Ascending aorta (tissue), 2 donors: ENCODE measurements around the gene LDLRAD2. TPM values are rescaled to one million over a fixed set of nuclear protein-coding genes. Genes with fewer than 3 reads are reported as not detected.

ENCODE experiments used
- DNase-seq, 2 donors: peaks; one replicate each; pipeline ENCODE4 v3.0.0-alpha.2; 2019; ENCODE audit warnings: low spot score in 2 of 2
- H3K27ac ChIP-seq, 2 donors: fragments of 200-600 bp; sonication (generic); one replicate each; pipeline ENCODE4 v1.5.1; 2016 to 2017; ENCODE audit warnings: mild to moderate bottlenecking in 1 of 2
- H3K27me3 ChIP-seq: fragments of 200-600 bp; sonication (generic); one replicate; pipeline ENCODE4 v1.5.1; 2017
- H3K36me3 ChIP-seq, 2 donors: fragments of 200-600 bp; sonication (generic); one replicate each; pipeline ENCODE4 v1.5.1; 2016
- H3K4me1 ChIP-seq, 2 donors: fragments of 200-600 bp; sonication (generic); one replicate each; pipeline ENCODE4 v1.5.1; 2016 to 2017; ENCODE audit warnings: mild to moderate bottlenecking in 1 of 2
- H3K4me3 ChIP-seq, 2 donors: fragments of 200-600 bp; sonication (generic); one replicate each; pipeline ENCODE4 v1.5.1; 2016 to 2017; ENCODE audit warnings: mild to moderate bottlenecking in 1 of 2
- H3K9me3 ChIP-seq, 2 donors: fragments of 200-600 bp; sonication (generic); one replicate each; pipeline ENCODE4 v1.5.1; 2016
- intact Hi-C: fragments of 100-400 bp; cut with DNase I; formaldehyde crosslinking; loops from one replicate; pipeline ENCODE4 v1.15.1; 2023
- total RNA-seq: library from RNA; depleted of rRNA; stranded (reverse); fragments of >200 nt; gene quantifications from one replicate; pipeline ENCODE4 v1.1.0, GENCODE V29; 2016
- TF ChIP-seq, protein P1 (sequence below), 3 experiments: fragments of 200-600 bp in 2 of 3; fragments of 450-650 bp in 1 of 3; sonication (generic) in 2 of 3; IDR thresholded peaks; one replicate each; pipeline ENCODE4 v1.5.1; 2016 to 2019; ENCODE audit warnings: antibody characterized with exemption in 3 of 3, mild to moderate bottlenecking in 1 of 3, moderate library complexity in 1 of 3

The LDLRAD2 gene
- total RNA-seq, 1 donor from 2014 or later = not detected

- Histone ChIP-seq H3K36me3 (peaks cover 81 to 93% of the 10 kb centered on the region in 2 donors), H3K27ac (peak overlapping the region in 1 of 2 donors; percentile 10), H3K9me3 (no peaks in the 10 kb centered on the region), H3K4me3 (no peak overlapping the region), H3K4me1 (peaks cover 17% of the 10 kb centered on the region in 2 donors), H3K27me3 (no peaks in the 10 kb centered on the region)
- no peak for DNase-seq
- TF ChIP-seq, protein P1, sequence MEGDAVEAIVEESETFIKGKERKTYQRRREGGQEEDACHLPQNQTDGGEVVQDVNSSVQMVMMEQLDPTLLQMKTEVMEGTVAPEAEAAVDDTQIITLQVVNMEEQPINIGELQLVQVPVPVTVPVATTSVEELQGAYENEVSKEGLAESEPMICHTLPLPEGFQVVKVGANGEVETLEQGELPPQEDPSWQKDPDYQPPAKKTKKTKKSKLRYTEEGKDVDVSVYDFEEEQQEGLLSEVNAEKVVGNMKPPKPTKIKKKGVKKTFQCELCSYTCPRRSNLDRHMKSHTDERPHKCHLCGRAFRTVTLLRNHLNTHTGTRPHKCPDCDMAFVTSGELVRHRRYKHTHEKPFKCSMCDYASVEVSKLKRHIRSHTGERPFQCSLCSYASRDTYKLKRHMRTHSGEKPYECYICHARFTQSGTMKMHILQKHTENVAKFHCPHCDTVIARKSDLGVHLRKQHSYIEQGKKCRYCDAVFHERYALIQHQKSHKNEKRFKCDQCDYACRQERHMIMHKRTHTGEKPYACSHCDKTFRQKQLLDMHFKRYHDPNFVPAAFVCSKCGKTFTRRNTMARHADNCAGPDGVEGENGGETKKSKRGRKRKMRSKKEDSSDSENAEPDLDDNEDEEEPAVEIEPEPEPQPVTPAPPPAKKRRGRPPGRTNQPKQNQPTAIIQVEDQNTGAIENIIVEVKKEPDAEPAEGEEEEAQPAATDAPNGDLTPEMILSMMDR (IDR thresholded peaks at IDR 0.05) = no peak
- intact Hi-C loops = no loop called here
Observed at GRCh38 chr1:21873761-21874160, 61.7 kb downstream of the LDLRAD2 start.

DNA sequence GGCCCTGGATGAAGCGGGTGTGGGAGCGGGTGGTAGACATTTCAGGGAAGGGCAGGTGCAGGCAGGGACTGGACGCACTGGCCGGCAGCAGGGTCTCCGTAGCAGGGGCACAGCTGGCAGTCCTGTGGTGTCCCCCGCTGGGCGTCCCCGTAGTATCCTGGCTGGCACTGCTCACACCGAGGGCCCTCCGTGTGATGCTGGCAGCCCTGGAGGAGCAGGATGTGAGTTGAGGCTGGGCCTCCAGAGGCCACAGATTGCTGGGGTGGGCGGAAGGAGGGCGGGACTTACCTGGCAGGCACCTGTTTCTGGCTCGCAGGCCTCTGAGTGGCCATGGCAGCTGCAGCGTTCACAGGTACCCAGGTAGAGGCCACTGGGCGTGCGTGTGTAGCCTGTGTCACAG, 62.3 kb downstream of the LDLRAD2 start:
- Histone ChIP-seq H3K9me3 (no peaks in the 10 kb centered on the region), H3K27me3 (no peaks in the 10 kb centered on the region), H3K36me3 (peaks cover 86 to 93% of the 10 kb centered on the region in 2 donors), H3K4me1 (peaks cover 15 to 17% of the 10 kb centered on the region in 2 donors), H3K27ac (peak overlapping the region; percentile 10 to 22), H3K4me3 (no peak overlapping the region)
- intact Hi-C loops = no loop called here
- no peak for DNase-seq
- TF ChIP-seq, protein P1 (IDR thresholded peaks at IDR 0.05) = no peak

Other genes starting within 250 kb of the LDLRAD2 start
- 0.64 TPM for gene RAP1GAP, start 142.9 kb upstream of the LDLRAD2 start, total RNA-seq
- 41.3 TPM for gene USP48, start 29.1 kb upstream of the LDLRAD2 start, total RNA-seq
- gene HSPG2, start 125.0 kb downstream of the LDLRAD2 start, total RNA-seq = 1,294 TPM
- not detected for gene CELA3B, start 164.8 kb downstream of the LDLRAD2 start, total RNA-seq
- not detected for gene CELA3A, start 189.4 kb downstream of the LDLRAD2 start, total RNA-seq
- 111 TPM for gene CDC42, start 240.4 kb downstream of the LDLRAD2 start, total RNA-seq